GM19438 (cell line): Measurements from ENCODE around the gene BHLHE23.

Experiments
- ATAC-seq: cut with Tn5 transposase; IDR thresholded peaks from one replicate; pipeline ENCODE4 v1.9.1; 2021; ENCODE audit warnings: low read depth; ENCODE audit not compliant: unreplicated experiment

The BHLHE23 gene

GRCh38 chr20:63026582-63027165, 19.9 kb upstream of the BHLHE23 start:
- ATAC-seq = no peak

GRCh38 chr20:63025534-63026331, 19.0 kb upstream of the BHLHE23 start:
- ATAC-seq = no peak

- no peak for ATAC-seq
These were observed 18.0 kb upstream of the BHLHE23 start for GRCh38 chr20:63024573-63025392.

GRCh38 chr20:63023936-63024571, 17.3 kb upstream of the BHLHE23 start:
- ATAC-seq = no peak

- no peak for ATAC-seq
These were observed 16.5 kb upstream of the BHLHE23 start for GRCh38 chr20:63023071-63023935.

GRCh38 chr20:63022501-63022900, 15.7 kb upstream of the BHLHE23 start:
- no peak for ATAC-seq

GRCh38 chr20:63021356-63022321, 14.9 kb upstream of the BHLHE23 start:
- no peak for ATAC-seq

- ATAC-seq = no peak
These were observed 13.9 kb upstream of the BHLHE23 start for GRCh38 chr20:63020681-63021080.

- ATAC-seq = no peak
These were observed 11.2 kb upstream of the BHLHE23 start for GRCh38 chr20:63017826-63018411.

GRCh38 chr20:63017076-63017825, 10.5 kb upstream of the BHLHE23 start:
- ATAC-seq = no peak

GRCh38 chr20:63016514-63017075, 9.8 kb upstream of the BHLHE23 start:
- no peak for ATAC-seq

- ATAC-seq = no peak
These were observed 9.0 kb upstream of the BHLHE23 start for GRCh38 chr20:63015662-63016361.

GRCh38 chr20:63015147-63015661, 8.4 kb upstream of the BHLHE23 start:
- ATAC-seq = no peak

GRCh38 chr20:63014710-63015109, 7.9 kb upstream of the BHLHE23 start:
- no peak for ATAC-seq

GRCh38 chr20:63014287-63014686, 7.5 kb upstream of the BHLHE23 start:
- no peak for ATAC-seq

GRCh38 chr20:63013207-63013606, 6.4 kb upstream of the BHLHE23 start:
- ATAC-seq = no peak

- no peak for ATAC-seq
These were observed 5.0 kb upstream of the BHLHE23 start for GRCh38 chr20:63011798-63012197.
